ENCODE measurements around the gene HOXB6.

HOXB6 gene

GRCh38 chr17:48592057-48592514 lies 12.7 kb downstream of the HOXB6 start:
- H3K9ac ChIP-seq (ENCODE audit: low read depth, low read length): no peak overlapping the region
- no peaks in the 10 kb centered on the region for H3K36me3 ChIP-seq (ENCODE audit: insufficient read depth, low read length)
- no peaks in the 10 kb centered on the region for H3K9me3 ChIP-seq (ENCODE audit: control insufficient read depth, insufficient read depth, low read length)
- peaks cover 16% of the 10 kb centered on the region for H3K4me1 ChIP-seq (ENCODE audit: insufficient read depth, low read length)

- no peaks in the 10 kb centered on the region for H3K36me3 ChIP-seq (ENCODE audit: insufficient read depth, low read length)
- H3K9me3 ChIP-seq (ENCODE audit: control insufficient read depth, insufficient read depth, low read length): no peaks in the 10 kb centered on the region
- peaks cover 15% of the 10 kb centered on the region for H3K4me1 ChIP-seq (ENCODE audit: insufficient read depth, low read length)
- no peak overlapping the region for H3K9ac ChIP-seq (ENCODE audit: low read depth, low read length)
Measured at GRCh38 chr17:48591255-48592056, 13.3 kb downstream of the HOXB6 start.

GRCh38 chr17:48590607-48591161 lies 14.1 kb downstream of the HOXB6 start:
- Histone ChIP-seq H3K4me1 (ENCODE audit: insufficient read depth, low read length) (peaks cover 19% of the 10 kb centered on the region), H3K9ac (ENCODE audit: low read depth, low read length) (no peak overlapping the region), H3K36me3 (ENCODE audit: insufficient read depth, low read length) (no peaks in the 10 kb centered on the region), H3K9me3 (ENCODE audit: control insufficient read depth, insufficient read depth, low read length) (no peaks in the 10 kb centered on the region)

- Histone ChIP-seq H3K9me3 (ENCODE audit: control insufficient read depth, insufficient read depth, low read length) (no peaks in the 10 kb centered on the region), H3K4me1 (ENCODE audit: insufficient read depth, low read length) (peaks cover 18% of the 10 kb centered on the region), H3K9ac (ENCODE audit: low read depth, low read length) (no peak within 1 kb of the TSS), H3K36me3 (ENCODE audit: insufficient read depth, low read length) (no peaks in the 10 kb centered on the region)
Measured at GRCh38 chr17:48589831-48590606, 14.8 kb downstream of the HOXB6 start, which contains the start of gene HOXB3. TSS of gene HOXB3 (minus strand) at chr17:48590241. CDS start at chr17:48552474, 37,767 bp downstream.

GRCh38 chr17:48589060-48589830 lies 15.5 kb downstream of the HOXB6 start:
- Histone ChIP-seq H3K4me1 (ENCODE audit: insufficient read depth, low read length) (peaks cover 11% of the 10 kb centered on the region), H3K9ac (ENCODE audit: low read depth, low read length) (no peak overlapping the region), H3K36me3 (ENCODE audit: insufficient read depth, low read length) (no peaks in the 10 kb centered on the region), H3K9me3 (ENCODE audit: control insufficient read depth, insufficient read depth, low read length) (no peaks in the 10 kb centered on the region)

DNA sequence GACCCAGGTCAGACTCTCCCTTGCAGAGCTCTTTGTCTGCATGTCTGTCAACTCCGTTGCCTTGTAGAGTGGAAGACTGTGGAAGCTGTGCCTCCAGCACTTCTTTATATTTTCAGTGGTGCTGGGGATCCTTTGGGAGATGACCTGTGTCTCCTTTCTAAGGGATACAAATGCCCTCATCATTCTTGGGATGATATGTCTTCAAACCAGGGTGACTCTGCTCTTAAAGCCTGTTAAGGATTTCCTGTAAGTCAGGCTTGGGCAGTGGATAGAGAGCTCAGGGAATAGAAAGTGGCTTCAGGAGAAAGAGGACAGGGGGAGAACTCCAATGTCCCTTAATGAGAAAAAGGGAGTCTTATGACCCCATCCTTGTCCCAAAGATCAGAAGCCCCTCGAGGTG lies 16.3 kb downstream of the HOXB6 start:
- Histone ChIP-seq H3K4me1 (ENCODE audit: insufficient read depth, low read length) (peaks cover 9% of the 10 kb centered on the region), H3K36me3 (ENCODE audit: insufficient read depth, low read length) (no peaks in the 10 kb centered on the region), H3K9ac (ENCODE audit: low read depth, low read length) (no peak overlapping the region), H3K9me3 (ENCODE audit: control insufficient read depth, insufficient read depth, low read length) (no peaks in the 10 kb centered on the region)

DNA sequence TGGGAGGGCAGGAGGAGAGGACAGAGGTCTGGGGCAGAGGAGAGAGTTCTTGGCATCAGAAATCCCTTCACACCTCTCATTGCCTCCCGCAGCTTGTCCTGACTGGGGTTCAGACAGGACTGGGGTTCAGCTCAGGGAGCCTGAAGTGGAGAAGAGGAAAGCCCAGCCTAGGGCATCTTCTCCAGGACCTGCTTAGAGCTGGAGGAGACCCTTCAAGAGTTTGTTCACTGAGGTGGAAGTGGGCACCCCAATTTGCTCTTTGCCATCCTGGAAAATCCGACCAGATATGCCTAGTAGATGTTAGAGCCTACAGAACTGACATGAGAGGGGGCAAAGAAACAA lies 16.7 kb downstream of the HOXB6 start:
- no peak overlapping the region for H3K9ac ChIP-seq (ENCODE audit: low read depth, low read length)
- peaks cover 9% of the 10 kb centered on the region for H3K4me1 ChIP-seq (ENCODE audit: insufficient read depth, low read length)
- H3K9me3 ChIP-seq (ENCODE audit: control insufficient read depth, insufficient read depth, low read length): no peaks in the 10 kb centered on the region
- H3K36me3 ChIP-seq (ENCODE audit: insufficient read depth, low read length): no peaks in the 10 kb centered on the region

DNA sequence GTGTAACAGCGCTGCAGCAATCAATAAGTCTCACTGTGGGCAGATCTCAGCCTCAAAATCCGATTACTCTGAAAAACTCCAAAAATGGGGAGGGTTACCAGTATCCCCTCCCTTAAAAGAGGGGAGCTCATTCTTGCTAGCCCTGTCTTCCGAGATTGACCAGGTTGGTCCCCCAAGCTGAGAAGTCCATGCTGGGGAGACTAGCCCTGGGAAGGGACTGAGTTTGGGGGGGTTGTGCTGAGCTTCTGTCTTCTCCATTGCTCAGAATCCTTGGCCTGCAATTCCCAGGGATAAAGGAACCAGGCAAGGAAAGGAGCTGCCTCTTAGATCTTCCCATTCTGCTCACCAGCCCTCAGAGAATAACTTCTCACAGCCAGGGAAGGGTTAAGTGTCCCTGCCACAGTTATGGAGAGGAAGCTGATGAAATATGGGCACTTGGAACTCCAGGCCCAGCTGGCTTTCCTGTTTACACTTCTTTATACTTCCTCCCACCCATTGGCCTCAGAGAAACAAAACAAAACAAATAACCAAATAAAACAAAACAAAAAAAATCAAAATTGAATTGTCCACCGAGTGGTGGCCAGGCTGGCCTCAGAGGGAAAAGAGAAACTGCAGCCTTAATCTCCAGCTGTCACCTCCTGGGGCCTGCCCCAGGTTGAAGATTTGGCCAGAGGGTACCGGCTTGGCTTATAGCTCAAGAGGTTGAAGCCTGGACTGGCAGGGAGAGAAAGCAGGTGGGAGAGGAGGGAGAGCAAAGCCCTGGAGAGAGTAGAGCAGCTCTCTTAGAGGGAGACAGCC lies 17.3 kb downstream of the HOXB6 start:
- H3K4me1 ChIP-seq (ENCODE audit: insufficient read depth, low read length): peaks cover 4% of the 10 kb centered on the region
- H3K9me3 ChIP-seq (ENCODE audit: control insufficient read depth, insufficient read depth, low read length): no peaks in the 10 kb centered on the region
- no peak overlapping the region for H3K9ac ChIP-seq (ENCODE audit: low read depth, low read length)
- H3K36me3 ChIP-seq (ENCODE audit: insufficient read depth, low read length): no peaks in the 10 kb centered on the region

DNA sequence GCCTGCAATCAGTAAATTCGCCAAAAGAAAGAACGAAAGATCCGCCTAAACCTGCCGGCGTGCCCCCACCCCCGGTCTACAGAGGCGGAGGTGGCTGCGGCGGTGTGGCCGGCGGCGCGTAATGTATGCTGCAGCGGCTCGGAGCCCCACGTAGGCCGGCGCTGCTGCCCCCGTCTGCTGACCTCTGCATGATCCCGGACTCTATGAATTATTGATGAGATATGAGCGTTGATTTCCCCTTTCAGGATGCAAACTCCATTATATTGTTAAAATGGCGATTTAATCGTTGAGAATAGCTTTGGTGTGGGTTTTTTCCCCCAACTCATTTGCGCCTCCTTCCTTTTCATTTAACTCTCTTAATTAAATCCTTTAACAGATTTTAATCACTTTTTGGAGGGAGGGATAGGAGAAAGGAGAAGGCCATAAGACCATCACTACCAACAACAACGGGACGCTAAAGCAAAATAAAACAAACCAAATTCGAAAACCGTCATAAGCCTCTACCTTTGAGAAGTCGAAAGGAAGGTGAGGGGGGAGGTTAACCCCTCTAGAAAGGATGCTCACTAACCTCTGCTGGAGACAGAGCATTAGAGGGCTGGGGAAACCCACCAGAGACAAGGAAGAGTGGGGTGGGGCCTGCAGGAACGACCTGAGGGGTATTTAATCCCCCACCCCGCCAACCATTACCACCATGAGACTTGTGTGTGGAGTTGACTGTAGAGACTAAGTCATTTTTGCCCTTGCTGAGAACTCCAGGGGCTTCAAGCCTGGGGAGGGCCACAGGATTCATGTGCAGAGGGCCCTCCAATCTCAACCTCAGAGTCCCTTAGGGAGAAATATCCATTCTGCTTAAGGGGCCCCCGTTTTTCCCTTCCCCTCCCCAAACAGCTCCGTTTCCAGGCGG lies 18.2 kb downstream of the HOXB6 start:
- Histone ChIP-seq H3K9ac (ENCODE audit: low read depth, low read length) (peak overlapping the region; percentile 40; the same call in 1 of the 2 replicates), H3K9me3 (ENCODE audit: control insufficient read depth, insufficient read depth, low read length) (no peaks in the 10 kb centered on the region), H3K4me1 (ENCODE audit: insufficient read depth, low read length) (peaks cover 4% of the 10 kb centered on the region), H3K36me3 (ENCODE audit: insufficient read depth, low read length) (no peaks in the 10 kb centered on the region)

DNA sequence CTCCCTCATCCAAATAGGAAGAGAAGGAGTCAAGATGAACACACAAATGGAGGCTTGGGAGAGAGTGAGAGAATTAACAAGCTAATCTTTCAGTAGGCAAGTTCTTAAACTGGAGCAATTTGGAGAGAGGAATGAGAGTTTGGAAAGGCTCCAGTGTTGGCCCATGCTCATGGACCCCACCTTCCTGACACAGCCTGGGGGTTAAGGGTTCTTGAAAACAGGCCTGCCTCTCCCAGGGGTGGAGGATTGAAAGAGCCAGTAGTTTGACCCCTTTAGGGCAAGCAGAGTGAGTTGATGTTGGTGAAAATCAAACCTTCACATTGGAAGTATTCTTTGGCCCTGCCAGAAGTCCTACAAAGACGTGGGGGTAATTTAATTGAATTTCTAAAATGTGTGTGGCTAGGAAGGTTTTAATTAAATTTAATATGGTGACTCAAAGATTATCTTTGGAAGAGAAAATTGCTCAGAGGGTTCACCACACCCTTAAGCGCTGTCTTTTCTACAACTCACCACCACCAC lies 20.5 kb downstream of the HOXB6 start:
- Histone ChIP-seq H3K9ac (ENCODE audit: low read depth, low read length) (no peak overlapping the region), H3K4me1 (ENCODE audit: insufficient read depth, low read length) (peaks cover 4% of the 10 kb centered on the region), H3K36me3 (ENCODE audit: insufficient read depth, low read length) (no peaks in the 10 kb centered on the region), H3K9me3 (ENCODE audit: control insufficient read depth, insufficient read depth, low read length) (no peaks in the 10 kb centered on the region)

DNA sequence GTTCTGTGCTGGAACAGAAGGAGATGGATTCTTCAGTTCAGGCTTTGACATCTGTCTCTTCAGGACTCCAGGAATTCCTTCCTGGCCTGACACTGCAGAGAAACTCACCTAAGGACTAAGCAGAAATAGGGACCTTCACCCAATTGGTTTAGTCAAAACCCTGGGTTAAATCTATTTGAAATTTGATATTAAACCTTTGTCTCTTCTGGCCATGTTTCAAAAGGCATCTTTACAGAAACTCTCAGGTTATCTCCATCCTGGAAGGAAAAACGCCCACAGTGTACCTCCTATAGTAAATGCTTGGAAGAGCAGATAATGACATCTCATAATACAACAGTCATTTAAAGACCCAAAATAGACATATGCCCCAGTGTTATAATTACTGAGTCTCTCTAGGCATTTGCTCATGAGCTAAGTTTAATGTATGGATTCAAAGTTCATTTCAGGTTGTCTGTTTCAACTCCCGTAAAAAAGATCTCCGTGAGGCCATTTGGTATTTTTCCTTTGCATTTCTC lies 21.0 kb downstream of the HOXB6 start:
- no peak overlapping the region for H3K9ac ChIP-seq (ENCODE audit: low read depth, low read length)
- no peaks in the 10 kb centered on the region for H3K9me3 ChIP-seq (ENCODE audit: control insufficient read depth, insufficient read depth, low read length)
- H3K36me3 ChIP-seq (ENCODE audit: insufficient read depth, low read length): no peaks in the 10 kb centered on the region
- peaks cover 4% of the 10 kb centered on the region; the same call in 1 of the 2 replicates for H3K4me1 ChIP-seq (ENCODE audit: insufficient read depth, low read length)

DNA sequence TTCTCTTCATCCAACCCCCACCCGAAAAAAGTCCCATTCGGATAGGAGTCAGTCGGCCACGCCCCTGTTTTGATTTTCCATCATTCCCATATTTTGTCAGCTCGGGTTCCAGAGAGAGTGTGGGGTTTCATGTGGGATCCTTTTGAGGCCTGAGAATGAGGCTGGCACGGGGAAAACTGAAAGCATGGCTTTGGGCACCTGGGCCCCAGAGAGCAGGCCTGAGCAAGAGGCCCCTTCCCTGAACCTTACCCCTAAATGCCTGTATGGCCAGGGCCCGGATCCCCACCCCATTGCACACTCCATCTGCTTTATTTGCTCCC lies 22.1 kb downstream of the HOXB6 start:
- H3K9ac ChIP-seq (ENCODE audit: low read depth, low read length): no peak overlapping the region
- no peaks in the 10 kb centered on the region for H3K36me3 ChIP-seq (ENCODE audit: insufficient read depth, low read length)
- no peaks in the 10 kb centered on the region for H3K9me3 ChIP-seq (ENCODE audit: control insufficient read depth, insufficient read depth, low read length)
- peaks cover 4% of the 10 kb centered on the region; the same call in 1 of the 2 replicates for H3K4me1 ChIP-seq (ENCODE audit: insufficient read depth, low read length)
